Effector CD8-positive, alpha-beta T cell (primary cell): ENCODE results near the gene CORO2A.
A peak's percentile ranks its signal among the peaks of the same experiment; 100 is the strongest.

ENCODE experiments used
- DNase-seq: peaks from one replicate; lab custom pipeline; 2025; lab: John Stamatoyannopoulos, UW
- total RNA-seq, 4 experiments: gene quantifications; one replicate each; lab custom pipeline; 2026; lab: John Stamatoyannopoulos, UW

CORO2A gene
- 29.0 to 58.2 (median 40.5) reads per million in 4 experiments for total RNA-seq

DNA sequence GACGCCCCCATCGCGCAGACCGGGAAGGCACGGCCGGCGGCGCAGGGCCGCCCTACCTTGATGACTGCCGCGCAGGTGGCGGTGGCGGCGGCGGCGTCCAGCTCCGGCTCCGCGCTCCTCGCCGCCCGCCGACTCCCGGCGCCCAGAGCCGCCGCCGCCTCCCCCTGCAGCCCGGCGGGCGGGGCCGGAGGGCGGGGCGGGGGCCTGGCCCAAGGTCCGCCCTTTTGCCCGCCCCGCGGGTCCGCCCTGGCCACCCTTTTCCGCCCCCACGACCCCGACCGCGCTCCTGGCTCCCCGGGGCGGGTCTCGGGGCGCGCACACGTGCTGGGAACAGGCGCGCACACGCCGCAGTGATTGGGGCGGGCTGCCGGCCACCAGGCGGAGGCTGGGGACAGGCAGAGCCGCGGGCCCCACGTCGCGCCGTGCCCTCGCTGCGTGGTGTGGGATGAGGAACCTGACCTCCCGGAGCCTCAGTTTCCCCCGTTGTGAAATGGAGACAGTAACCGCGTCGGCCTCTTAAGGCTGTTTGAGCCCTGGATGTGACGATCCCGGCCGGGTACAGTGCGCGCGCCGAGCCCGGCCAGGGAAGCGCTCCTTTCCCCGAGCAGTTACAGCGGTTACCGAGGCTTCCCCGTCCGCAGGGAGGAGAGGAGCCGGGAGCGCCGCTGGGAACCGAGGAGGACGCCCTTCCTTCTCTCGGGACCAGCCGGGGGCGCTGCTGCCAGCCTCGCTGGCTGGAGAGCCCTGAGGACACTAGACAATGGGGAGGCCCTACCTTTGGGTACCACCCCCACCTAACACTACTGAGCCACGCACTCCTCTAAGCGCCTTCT lies at the start of gene CORO2A:
TSS of gene CORO2A (minus strand) at position 135 of the 833 bp plus-strand sequence. CDS start 34,977 bp downstream, outside the sequence.
- DNase-seq: peak; percentile 54

DNA sequence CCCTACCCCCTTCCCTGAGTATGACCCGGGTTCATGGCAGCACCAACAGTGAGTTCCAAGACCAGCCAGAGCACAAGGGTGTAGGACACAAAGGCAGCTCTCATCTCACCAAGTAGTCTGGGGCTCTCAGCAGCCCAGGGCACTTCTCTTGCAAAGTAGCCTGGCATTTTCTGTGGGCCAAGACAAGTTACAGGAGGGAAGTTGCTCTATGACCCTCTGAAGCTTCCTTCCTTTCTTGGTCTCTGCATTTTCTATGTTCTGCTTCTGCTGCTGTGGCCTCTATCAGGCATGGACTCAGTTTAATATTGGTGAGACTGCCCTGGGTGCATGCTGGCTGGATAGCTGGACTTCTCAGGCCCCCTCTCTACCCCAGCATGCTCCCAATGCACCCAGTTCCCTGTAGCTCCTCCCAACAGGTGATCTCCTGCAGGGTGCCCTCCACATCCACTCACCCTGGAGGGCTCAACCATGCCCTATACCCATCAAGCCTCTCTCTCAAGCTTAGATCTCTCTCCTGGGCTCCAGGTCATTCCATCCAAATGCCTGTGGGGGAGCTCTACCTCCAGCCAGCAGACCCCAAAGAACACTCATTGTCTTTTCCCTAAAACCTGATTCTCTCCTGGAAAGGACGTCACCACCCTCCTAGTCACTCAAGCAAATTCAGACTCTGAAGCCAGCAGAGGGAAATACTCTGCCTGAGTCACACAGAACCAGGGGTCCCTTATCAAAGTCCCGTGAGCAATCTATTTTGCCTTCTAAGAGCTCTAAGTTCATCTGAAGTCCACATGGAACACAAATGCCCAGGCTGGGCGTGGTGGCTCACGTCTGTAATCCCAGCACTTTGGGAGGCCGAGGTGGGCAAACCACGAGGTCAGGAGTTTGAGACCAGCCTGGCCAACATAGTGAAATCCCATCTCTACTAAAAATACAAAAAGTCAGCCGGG lies 49.2 kb upstream of the CORO2A start:
- no peak for DNase-seq

GRCh38 chr9:98240475-98240874 lies 48.0 kb upstream of the CORO2A start:
- DNase-seq: no peak

GRCh38 chr9:98236901-98237487 lies 44.6 kb upstream of the CORO2A start:
- DNase-seq: no peak

DNA sequence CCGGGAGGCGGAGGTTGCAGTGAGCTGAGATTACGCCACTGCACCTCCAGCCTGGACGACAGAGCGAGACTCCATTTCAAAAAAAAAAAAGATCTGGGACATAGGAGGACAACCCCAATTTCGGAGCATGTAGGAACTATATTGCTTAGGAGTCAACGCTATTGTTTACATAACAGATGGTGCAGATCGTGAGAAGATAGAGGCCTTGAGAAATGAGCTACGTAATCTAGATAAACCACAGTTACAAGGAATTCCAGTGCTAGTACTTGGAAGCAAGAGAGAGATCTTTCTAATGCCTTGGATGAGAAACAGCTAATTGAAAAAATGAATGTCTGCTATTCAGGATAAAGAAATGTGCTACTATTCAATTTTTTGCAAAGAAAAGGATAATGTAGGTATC lies 42.7 kb upstream of the CORO2A start:
- no peak for DNase-seq

DNA sequence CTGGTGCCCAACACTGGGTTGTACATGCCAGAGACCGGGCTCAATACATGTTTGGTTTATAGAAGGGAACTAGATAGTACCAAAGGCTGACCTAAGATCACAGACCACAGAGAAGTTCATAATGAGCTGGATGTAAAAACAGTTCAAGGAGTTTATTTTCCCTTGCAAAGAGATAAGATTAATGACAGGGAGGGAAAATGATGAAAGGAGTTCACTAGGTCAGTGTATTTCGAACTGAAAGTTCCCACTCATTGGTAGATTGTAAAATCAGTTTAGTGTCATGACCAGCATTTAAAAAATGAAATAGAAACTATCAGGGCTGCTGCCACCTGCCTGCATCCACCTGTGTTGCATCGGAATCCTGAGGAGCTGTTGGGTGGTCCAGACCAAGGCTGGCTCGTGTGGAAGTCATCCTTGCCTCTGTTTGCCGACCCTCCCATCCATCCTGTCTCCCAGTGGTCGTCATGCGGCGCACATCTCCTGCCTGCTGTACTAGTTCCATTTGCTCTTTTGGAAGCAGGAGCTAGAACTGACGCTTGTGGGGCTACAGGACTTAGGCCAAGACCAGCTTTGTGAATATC lies 41.9 kb upstream of the CORO2A start:
- DNase-seq: no peak

GRCh38 chr9:98232926-98233325 lies 40.5 kb upstream of the CORO2A start:
- no peak for DNase-seq

GRCh38 chr9:98231770-98232478 lies 39.5 kb upstream of the CORO2A start:
- DNase-seq: no peak

- DNase-seq: no peak
These were observed 38.4 kb upstream of the CORO2A start for GRCh38 chr9:98230789-98231188.

DNA sequence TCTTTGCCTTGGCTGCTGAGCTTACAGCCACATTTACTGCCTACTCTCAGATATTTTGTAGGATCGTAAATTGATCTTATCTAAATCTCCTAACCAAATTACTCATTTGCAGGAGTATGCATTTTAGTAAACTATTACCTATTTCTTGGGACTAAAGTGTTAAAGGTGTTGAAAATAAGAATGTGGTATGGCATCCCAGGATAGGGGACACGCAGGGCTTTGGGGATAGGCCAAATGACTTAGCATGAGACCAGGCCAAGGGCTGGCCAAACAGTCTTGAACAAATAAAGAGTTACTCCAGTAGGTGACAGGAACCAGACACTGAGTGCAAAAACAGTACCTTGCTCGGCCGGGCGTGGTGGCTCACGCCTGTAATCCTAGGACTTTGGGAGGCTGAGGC lies 37.9 kb upstream of the CORO2A start:
- DNase-seq: no peak

GRCh38 chr9:98229620-98230019 lies 37.2 kb upstream of the CORO2A start:
- no peak for DNase-seq

GRCh38 chr9:98229090-98229395 lies 36.6 kb upstream of the CORO2A start:
- DNase-seq: no peak

- DNase-seq: no peak
These were observed 36.1 kb upstream of the CORO2A start for GRCh38 chr9:98228392-98229089.

DNA sequence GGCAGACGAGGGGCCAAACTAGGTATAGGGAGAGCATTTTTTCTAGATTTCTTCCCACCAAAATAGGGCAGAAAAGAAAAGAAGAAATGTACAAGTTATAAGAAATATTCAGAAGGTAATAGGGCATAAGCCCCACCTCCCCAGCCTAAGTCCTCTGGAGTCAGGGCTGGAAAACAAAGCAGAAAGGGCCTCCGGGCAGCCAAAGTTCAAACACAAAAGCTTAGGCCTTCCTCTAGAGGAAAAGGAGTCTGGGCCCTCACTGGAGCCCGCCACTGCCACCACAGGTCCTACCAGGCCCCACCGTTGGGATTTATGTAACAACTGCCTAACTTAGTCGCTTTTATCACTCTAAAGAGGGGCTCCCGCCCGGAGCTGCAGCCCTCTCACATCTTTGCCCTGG lies 35.4 kb upstream of the CORO2A start:
- no peak for DNase-seq

GRCh38 chr9:98226957-98227356 lies 34.5 kb upstream of the CORO2A start:
- DNase-seq: no peak

DNA sequence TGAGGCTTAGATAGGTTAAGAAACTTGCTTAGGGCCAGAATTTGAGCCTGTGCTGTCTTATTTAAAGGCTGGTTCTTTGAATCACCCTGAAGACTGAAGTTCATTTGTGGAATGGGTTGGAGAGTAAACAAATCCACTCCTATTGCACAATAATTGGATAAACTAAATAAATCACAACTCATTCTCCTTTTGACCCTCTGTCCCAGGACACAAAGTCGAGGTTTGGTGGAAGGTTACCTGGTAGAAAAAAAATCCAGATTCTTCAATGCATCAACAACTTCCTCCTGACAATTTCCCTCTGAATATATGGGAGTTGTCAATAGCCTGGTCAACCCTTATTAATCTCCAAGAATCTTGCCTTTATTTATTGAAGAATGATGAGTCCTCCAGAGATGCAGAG lies 34.1 kb upstream of the CORO2A start:
- DNase-seq: no peak

GRCh38 chr9:98225015-98225442 lies 32.6 kb upstream of the CORO2A start:
- DNase-seq: no peak

GRCh38 chr9:98222885-98223691 lies 30.7 kb upstream of the CORO2A start:
- no peak for DNase-seq

DNA sequence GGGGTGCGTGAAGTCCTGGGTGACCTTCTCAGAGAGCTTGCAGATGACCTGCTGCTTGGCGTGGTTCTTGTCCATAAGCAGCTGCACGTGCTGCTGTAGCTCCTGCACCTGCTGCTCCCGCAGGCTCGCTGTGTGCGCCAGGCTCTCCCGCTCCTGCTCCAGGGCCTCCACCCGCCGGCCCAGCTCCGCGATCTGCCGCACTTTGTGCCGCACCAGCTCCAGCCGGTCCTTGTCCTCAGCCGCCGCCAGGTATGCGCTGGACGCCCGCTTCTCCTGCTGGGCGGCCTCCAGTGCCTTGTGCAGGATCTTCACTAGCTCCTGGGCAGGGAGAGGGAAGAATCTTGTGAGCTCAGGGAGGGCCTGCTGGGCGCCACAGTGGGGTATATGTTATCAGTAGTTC lies 28.5 kb upstream of the CORO2A start:
- DNase-seq: no peak

DNA sequence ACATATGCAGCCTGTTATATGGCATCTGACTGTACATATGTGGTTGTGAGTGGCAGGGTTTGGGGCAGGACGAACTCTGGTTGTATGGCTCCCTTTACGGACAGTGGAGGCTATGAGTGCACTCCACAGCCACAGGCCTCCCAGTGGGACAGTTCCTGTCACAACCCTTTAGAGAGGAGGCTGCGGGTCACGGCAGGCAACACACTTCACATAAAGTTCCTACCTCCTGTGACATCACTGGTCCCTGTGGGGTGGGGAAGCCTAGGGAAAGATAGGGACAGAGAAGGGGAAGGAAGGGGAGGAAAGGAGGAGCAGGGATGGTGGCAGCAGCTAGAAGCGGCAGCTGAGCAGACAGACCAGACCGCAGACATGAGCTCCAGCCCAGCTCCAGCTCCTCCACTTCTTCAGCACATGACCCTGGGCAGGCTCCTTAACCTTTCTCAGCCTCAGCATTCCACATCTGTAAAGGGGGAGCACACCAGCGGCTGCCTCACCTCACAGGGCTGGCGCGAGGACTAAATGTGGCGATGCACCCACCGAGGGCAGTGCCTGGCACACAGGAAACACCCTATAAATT lies 27.4 kb upstream of the CORO2A start:
- DNase-seq: no peak
